GM21447 (cell line): Measurements from ENCODE around the gene TARM1.

Experiments
- ATAC-seq: cut with Tn5 transposase; IDR thresholded peaks from one replicate; pipeline ENCODE4 v1.9.1; 2021; ENCODE audit not compliant: unreplicated experiment

The TARM1 gene

GRCh38 chr19:54035215-54036178 is 45.7 kb downstream of the TARM1 start:
- no peak for ATAC-seq

GRCh38 chr19:54030895-54031586 is 50.1 kb downstream of the TARM1 start:
- no peak for ATAC-seq

- ATAC-seq = no peak
Observed at GRCh38 chr19:54029930-54030490, 51.2 kb downstream of the TARM1 start.

GRCh38 chr19:54029301-54029700 is 51.9 kb downstream of the TARM1 start:
- ATAC-seq = no peak

GRCh38 chr19:54026656-54027055 is 54.5 kb downstream of the TARM1 start:
- no peak for ATAC-seq

GRCh38 chr19:54024660-54025059 is 56.5 kb downstream of the TARM1 start:
- ATAC-seq = no peak

GRCh38 chr19:54023191-54023590 is 58.0 kb downstream of the TARM1 start:
- no peak for ATAC-seq

GRCh38 chr19:54021932-54022331 is 59.2 kb downstream of the TARM1 start:
- ATAC-seq = no peak

- no peak for ATAC-seq
Observed at GRCh38 chr19:54021363-54021762, 59.8 kb downstream of the TARM1 start.
